H1 (cell line): ENCODE measurements around the gene CIRBP. TPM values are rescaled to one million over a fixed set of nuclear protein-coding genes. Genes with fewer than 3 reads are reported as not detected.

Experiments used
- CEBPB ChIP-seq: IDR thresholded peaks from 2 replicates; pipeline ENCODE4 v1.6.1; 2012; ENCODE audit warnings: low read depth, low read length
- POU5F1 ChIP-seq: IDR thresholded peaks from 2 replicates; pipeline ENCODE4 v1.6.1; 2011; ENCODE audit warnings: low read depth, mild to moderate bottlenecking, low read length, moderate library complexity
- SIX5 ChIP-seq: IDR thresholded peaks from 2 replicates; pipeline ENCODE4 v1.6.1; 2011; ENCODE audit warnings: mild to moderate bottlenecking, low read depth, low read length
- TEAD4 ChIP-seq: IDR thresholded peaks from 2 replicates; pipeline ENCODE4 v1.6.1; 2012; ENCODE audit warnings: low read depth, low read length, inconsistent platforms, mixed read lengths
- polyA plus RNA-seq, 7 experiments: library from polyadenylated mRNA; depleted of rRNA in 3 of 7; stranded (reverse) in 5 of 7; unstranded in 2 of 7; fragments of >200 nt in 5 of 7; fragments of 200-250 nt in 2 of 7; gene quantifications; 1 replicate in 5 of 7; 2 replicates in 1 of 7; 4 replicates in 1 of 7; pipeline versions ENCODE4 v1.2.1 to v1.2.3, GENCODE V29; 2011 to 2013; ENCODE audit warnings: missing spikeins in 2 of 7, mixed read lengths in 2 of 7
- total RNA-seq: library from RNA; stranded (reverse); fragmentation: NEBNext Ultra II Directional; extraction: Animal tissue kit (Norgen Biotek cat#: 25700); gene quantifications from 2 replicates; pipeline ENCODE4 v1.2.1, GENCODE V29; 2021
- TF ChIP-seq, protein P1 (sequence below), 3 experiments: IDR thresholded peaks; 1 replicate in 2 of 3; 2 replicates in 1 of 3; pipeline versions ENCODE4 v1.5.1 to v1.6.1; 2011; ENCODE audit warnings: low read length in 3 of 3, mild to moderate bottlenecking in 3 of 3, inconsistent platforms in 2 of 3, low read depth in 1 of 3, moderate library complexity in 1 of 3; ENCODE audit not compliant: insufficient read depth in 1 of 3; ENCODE audit errors: control extremely low read depth in 1 of 3

CIRBP gene
- total and polyA plus RNA-seq, 2 of the 8 experiments (the other 6 are each of a cell fraction or from before 2014, with no cell fraction given): 175 to 199 TPM

- TF ChIP-seq CEBPB (no peak), SIX5 (no peak), POU5F1 (no peak), TEAD4 (no peak)
- TF ChIP-seq, protein P1, sequence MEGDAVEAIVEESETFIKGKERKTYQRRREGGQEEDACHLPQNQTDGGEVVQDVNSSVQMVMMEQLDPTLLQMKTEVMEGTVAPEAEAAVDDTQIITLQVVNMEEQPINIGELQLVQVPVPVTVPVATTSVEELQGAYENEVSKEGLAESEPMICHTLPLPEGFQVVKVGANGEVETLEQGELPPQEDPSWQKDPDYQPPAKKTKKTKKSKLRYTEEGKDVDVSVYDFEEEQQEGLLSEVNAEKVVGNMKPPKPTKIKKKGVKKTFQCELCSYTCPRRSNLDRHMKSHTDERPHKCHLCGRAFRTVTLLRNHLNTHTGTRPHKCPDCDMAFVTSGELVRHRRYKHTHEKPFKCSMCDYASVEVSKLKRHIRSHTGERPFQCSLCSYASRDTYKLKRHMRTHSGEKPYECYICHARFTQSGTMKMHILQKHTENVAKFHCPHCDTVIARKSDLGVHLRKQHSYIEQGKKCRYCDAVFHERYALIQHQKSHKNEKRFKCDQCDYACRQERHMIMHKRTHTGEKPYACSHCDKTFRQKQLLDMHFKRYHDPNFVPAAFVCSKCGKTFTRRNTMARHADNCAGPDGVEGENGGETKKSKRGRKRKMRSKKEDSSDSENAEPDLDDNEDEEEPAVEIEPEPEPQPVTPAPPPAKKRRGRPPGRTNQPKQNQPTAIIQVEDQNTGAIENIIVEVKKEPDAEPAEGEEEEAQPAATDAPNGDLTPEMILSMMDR (IDR thresholded peaks at IDR 0.05; ENCODE audit: control extremely low read depth in 1 of 3, insufficient read depth in 1 of 3, low read depth in 1 of 3, low read length in 3 of 3): no peak
These were observed 16.2 kb upstream of the CIRBP start (continued) for GRCh38 chr19:1252821-1253513.
